Esophagus squamous epithelium (tissue), 5 donors: ENCODE data around the gene ACACA. TPM values are rescaled to one million over a fixed set of nuclear protein-coding genes. Genes with fewer than 3 reads are reported as not detected.

Experiments used
- DNase-seq: peaks from one replicate; lab custom pipeline; 2025; lab: John Stamatoyannopoulos, UW
- H3K27ac ChIP-seq, 4 donors: fragments of 200-600 bp; sonication (generic); one replicate each; pipeline ENCODE4 v1.5.1; 2016 to 2019; ENCODE audit warnings: mild to moderate bottlenecking in 1 of 4
- H3K27me3 ChIP-seq, 4 donors: fragments of 200-600 bp; sonication (generic); 1 replicate in 3 of 4; 2 replicates in 1 of 4; pipeline versions ENCODE4 v1.5.1 to v1.6.0; 2017 to 2021; ENCODE audit warnings: antibody characterized with exemption in 1 of 4
- H3K36me3 ChIP-seq, 3 donors: fragments of 200-600 bp; sonication (generic); one replicate each; pipeline ENCODE4 v1.5.1; 2016 to 2019
- H3K4me1 ChIP-seq, 3 donors: fragments of 200-600 bp; sonication (generic); one replicate each; pipeline ENCODE4 v1.5.1; 2017 to 2019
- H3K4me3 ChIP-seq, 4 donors: fragments of 200-600 bp; sonication (generic); 1 replicate in 3 of 4; 2 replicates in 1 of 4; pipeline ENCODE4 v1.5.1; 2016 to 2019; ENCODE audit warnings: mild to moderate bottlenecking in 2 of 4, moderate library complexity in 1 of 4
- H3K9me3 ChIP-seq, 3 donors: fragments of 200-600 bp; sonication (generic); one replicate each; pipeline ENCODE4 v1.5.1; 2016 to 2019
- POLR2A ChIP-seq, 4 donors: fragments of 450-650 bp; IDR thresholded peaks; one replicate each; pipeline ENCODE4 v1.6.1; 2017; ENCODE audit warnings: antibody characterized with exemption in 4 of 4, mild to moderate bottlenecking in 4 of 4, moderate library complexity in 3 of 4
- WGBS, 2 donors: methylation state at CpG; one replicate each; pipeline ENCODE4 v1.1.5; 2018; 5-methylcytosine and 5-hydroxymethylcytosine counted together
- intact Hi-C: fragments of 100-400 bp; cut with DNase I; formaldehyde crosslinking; loops from one replicate; pipeline ENCODE4 v1.15.0; 2022
- total RNA-seq, 4 donors: library from RNA; depleted of rRNA; stranded (reverse); fragments of >200 nt; gene quantifications; one replicate each; pipeline ENCODE4 v1.1.0, GENCODE V29; 2016
- TF ChIP-seq, protein P1 (sequence below), 6 experiments: fragments of 450-650 bp in 4 of 6; fragments of 200-600 bp in 2 of 6; sonication (generic) in 2 of 6; IDR thresholded peaks; one replicate each; pipeline ENCODE4 v1.5.1; 2016 to 2019; ENCODE audit warnings: antibody characterized with exemption in 6 of 6, mild to moderate bottlenecking in 4 of 6, moderate library complexity in 4 of 6
- donor health status: DM: yes; HTN: yes; CAD: no.

ACACA gene
- total RNA-seq, 4 donors from 2014 or later, result 34.5 to 81.0 (median 55.8) TPM

DNA sequence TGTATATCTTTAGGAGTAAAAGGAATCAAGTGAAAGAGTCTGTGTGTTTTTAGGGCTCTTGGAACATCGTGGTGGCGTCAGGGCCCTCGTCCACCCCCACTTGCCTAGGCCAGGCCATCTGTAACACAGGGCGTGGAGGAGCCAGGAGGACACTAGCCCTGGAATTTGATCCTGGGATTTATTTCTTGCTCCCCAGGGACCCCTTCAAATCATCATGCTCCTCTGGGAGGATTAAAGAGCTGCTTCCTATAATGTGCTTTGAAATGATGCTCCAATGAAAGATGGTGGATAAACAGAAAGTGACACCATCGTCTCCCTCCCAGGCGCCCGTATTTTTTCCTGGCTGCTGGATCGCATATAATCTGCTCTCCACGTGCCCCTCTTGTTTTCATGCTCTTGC, 344.6 kb downstream of the ACACA start:
- no peaks in the 10 kb centered on the region for H3K4me1 ChIP-seq
- intact Hi-C loops, result no loop called here
- H3K4me3 ChIP-seq, result no peak overlapping the region
- DNase-seq, result no peak
- peaks cover 0 to 29% (median 0%) of the 10 kb centered on the region in 4 donors for H3K27me3 ChIP-seq
- WGBS, 2 donors, result 76 to 77% methylated on average over 9 of the region's 9 CpGs
- H3K36me3 ChIP-seq, result peaks cover 0 to 18% (median 0%) of the 10 kb centered on the region in 3 donors
- no peak for TF ChIP-seq POLR2A (IDR thresholded peaks at IDR 0.05)
- TF ChIP-seq, protein P1, sequence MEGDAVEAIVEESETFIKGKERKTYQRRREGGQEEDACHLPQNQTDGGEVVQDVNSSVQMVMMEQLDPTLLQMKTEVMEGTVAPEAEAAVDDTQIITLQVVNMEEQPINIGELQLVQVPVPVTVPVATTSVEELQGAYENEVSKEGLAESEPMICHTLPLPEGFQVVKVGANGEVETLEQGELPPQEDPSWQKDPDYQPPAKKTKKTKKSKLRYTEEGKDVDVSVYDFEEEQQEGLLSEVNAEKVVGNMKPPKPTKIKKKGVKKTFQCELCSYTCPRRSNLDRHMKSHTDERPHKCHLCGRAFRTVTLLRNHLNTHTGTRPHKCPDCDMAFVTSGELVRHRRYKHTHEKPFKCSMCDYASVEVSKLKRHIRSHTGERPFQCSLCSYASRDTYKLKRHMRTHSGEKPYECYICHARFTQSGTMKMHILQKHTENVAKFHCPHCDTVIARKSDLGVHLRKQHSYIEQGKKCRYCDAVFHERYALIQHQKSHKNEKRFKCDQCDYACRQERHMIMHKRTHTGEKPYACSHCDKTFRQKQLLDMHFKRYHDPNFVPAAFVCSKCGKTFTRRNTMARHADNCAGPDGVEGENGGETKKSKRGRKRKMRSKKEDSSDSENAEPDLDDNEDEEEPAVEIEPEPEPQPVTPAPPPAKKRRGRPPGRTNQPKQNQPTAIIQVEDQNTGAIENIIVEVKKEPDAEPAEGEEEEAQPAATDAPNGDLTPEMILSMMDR (IDR thresholded peaks at IDR 0.05), result no peak
- H3K9me3 ChIP-seq, result no peaks in the 10 kb centered on the region
- no peak overlapping the region for H3K27ac ChIP-seq

DNA sequence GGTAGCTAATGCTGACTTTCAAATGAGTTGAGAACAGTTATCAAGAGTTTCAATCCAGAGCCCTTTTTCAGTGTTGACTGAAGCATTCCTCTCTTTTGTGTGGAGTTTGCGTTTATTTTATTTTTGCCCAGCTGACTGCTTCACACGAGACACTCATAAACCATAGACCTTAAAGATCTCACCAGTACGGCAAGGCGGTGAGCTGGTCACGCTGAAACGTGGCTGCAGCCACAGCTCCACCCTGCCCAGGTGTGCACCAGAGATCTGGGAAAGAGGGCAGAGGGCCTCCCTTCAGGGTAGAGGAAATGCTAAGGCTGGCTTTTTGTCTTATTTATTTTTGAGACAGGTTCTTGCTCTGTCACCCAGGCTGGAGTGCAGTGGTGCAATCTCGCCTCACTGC, 345.7 kb downstream of the ACACA start:
- Histone ChIP-seq H3K36me3 (peaks cover 0 to 29% (median 5%) of the 10 kb centered on the region in 3 donors), H3K27me3 (peaks cover 0 to 18% (median 0%) of the 10 kb centered on the region in 4 donors), H3K9me3 (no peaks in the 10 kb centered on the region), H3K27ac (no peak overlapping the region), H3K4me3 (no peak overlapping the region), H3K4me1 (no peaks in the 10 kb centered on the region)
- intact Hi-C loops, result no loop called here
- DNase-seq, result no peak
- TF ChIP-seq, protein P1 (IDR thresholded peaks at IDR 0.05), result no peak
- TF ChIP-seq POLR2A (IDR thresholded peaks at IDR 0.05), result no peak
- WGBS, 2 donors, result 49 to 67% methylated on average over 4 to 7 of the region's 7 CpGs

DNA sequence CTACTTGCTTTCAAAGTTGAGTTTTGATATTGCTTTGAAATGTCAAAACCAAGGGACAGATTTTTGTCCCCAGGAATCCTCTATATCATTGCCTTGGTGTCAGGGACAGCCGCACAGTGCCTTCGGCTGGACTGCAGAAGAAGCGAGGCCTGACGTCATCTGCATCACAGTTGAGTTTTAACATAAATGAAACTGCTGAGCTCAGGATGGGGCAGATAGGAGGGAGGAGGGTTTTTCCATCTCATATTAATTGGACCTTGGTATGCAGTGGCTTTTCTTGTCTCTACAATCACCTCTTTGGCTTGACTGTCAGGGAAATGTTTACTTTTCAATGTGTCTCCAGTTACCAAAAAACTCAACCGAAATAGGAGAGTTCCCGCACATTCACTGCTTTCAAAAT, 346.5 kb downstream of the ACACA start:
- intact Hi-C loops, result no loop called here
- no peak for TF ChIP-seq POLR2A (IDR thresholded peaks at IDR 0.05)
- Histone ChIP-seq H3K9me3 (no peaks in the 10 kb centered on the region), H3K36me3 (peaks cover 0 to 37% (median 5%) of the 10 kb centered on the region in 3 donors), H3K27me3 (peaks cover 0 to 10% (median 0%) of the 10 kb centered on the region in 4 donors), H3K4me1 (no peaks in the 10 kb centered on the region), H3K27ac (no peak overlapping the region), H3K4me3 (no peak overlapping the region)
- 60 to 75% methylated on average over 6 of the region's 6 CpGs for WGBS, 2 donors
- no peak for DNase-seq

DNA sequence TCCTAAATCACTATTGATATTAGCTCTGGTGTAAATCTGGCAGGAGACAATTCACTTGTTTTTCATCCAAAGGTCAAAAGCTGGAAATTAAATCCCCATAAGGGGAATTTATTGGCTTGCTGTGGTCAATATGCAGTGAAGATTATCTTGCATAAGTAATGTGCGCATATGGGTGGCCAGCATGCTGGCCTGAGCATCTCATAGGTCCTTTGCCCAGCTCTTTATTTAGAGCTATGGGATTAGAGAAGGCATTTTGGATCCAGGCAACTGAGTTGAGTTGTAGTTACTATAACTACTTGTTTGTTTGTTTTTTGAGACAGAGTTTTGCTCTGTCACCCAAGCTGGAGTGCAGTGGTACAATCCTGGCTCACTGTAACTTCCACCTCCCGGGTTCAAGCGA, 347.1 kb downstream of the ACACA start:
- DNase-seq, result no peak
- no peak overlapping the region for H3K4me3 ChIP-seq
- no peak overlapping the region for H3K27ac ChIP-seq
- TF ChIP-seq, protein P1 (IDR thresholded peaks at IDR 0.05), result no peak
- TF ChIP-seq POLR2A (IDR thresholded peaks at IDR 0.05), result no peak
- intact Hi-C loops, result no loop called here
- H3K9me3 ChIP-seq, result no peaks in the 10 kb centered on the region
- no peaks in the 10 kb centered on the region for H3K4me1 ChIP-seq
- peaks cover 0 to 4% (median 0%) of the 10 kb centered on the region in 4 donors for H3K27me3 ChIP-seq
- WGBS, 2 donors, result 90 to 96% methylated on average over 3 of the region's 3 CpGs
- peaks cover 0 to 43% (median 5%) of the 10 kb centered on the region in 3 donors for H3K36me3 ChIP-seq

DNA sequence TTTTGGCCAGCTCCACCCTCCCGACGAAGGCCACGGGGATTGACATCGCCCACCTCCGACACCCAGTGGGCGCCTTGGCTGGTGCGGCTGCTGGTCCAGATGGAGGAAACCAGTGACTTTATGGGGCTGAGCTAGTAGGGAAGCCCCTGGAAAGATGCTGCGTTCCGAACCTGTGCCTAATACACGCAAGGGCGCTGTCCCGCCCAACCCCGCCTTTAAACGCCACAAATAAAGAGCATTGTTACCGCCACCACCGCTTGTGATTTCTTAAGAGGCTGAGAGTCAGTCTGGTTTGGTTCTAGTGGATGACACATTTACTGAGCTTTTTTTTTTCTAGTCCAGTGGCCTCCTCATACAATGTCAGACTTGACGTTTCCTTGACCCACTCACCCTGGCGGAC, 350.0 kb downstream of the ACACA start:
- Histone ChIP-seq H3K4me1 (no peaks in the 10 kb centered on the region), H3K36me3 (peaks cover 5 to 68% (median 5%) of the 10 kb centered on the region in 3 donors), H3K4me3 (no peak overlapping the region), H3K27ac (no peak overlapping the region), H3K9me3 (no peaks in the 10 kb centered on the region), H3K27me3 (no peaks in the 10 kb centered on the region)
- DNase-seq, result no peak
- intact Hi-C loops, result no loop called here
- TF ChIP-seq, protein P1 (IDR thresholded peaks at IDR 0.05), result no peak
- no peak for TF ChIP-seq POLR2A (IDR thresholded peaks at IDR 0.05)
- WGBS, 2 donors, result 87 to 94% methylated on average over 16 of the region's 18 CpGs

DNA sequence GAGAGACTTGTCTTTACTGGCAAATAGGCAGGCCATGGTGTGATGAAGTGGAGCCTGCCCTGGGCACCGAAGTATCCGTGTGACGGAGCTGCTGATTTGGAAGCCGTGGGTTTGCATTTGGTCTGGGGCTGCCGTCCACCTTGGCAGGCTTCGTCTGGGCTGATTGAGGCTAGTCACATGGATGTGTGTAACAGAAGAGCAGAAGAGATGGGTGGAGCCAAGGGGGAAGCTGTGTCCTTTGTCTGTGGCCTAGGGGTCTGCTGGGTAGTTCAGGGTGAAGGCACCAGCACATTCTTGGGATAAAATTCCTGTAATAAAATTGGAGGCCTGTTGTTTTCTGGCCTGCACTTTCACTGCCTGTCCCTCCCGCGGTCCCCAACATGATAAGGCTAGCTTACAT, 351.7 kb downstream of the ACACA start:
- H3K4me1 ChIP-seq, result no peaks in the 10 kb centered on the region
- H3K9me3 ChIP-seq, result no peaks in the 10 kb centered on the region
- H3K27ac ChIP-seq, result no peak overlapping the region
- no peak for DNase-seq
- intact Hi-C loops, result no loop called here
- 84 to 91% methylated on average over 2 to 7 of the region's 8 CpGs for WGBS, 2 donors
- no peak overlapping the region for H3K4me3 ChIP-seq
- no peak for TF ChIP-seq POLR2A (IDR thresholded peaks at IDR 0.05)
- TF ChIP-seq, protein P1 (IDR thresholded peaks at IDR 0.05), result no peak
- H3K27me3 ChIP-seq, result no peaks in the 10 kb centered on the region
- peaks cover 5 to 83% (median 5%) of the 10 kb centered on the region in 3 donors for H3K36me3 ChIP-seq
